B cell (primary cell): ENCODE results near the gene KCNJ16. TPM values are rescaled to one million over a fixed set of nuclear protein-coding genes. Genes with fewer than 3 reads are reported as not detected.

Source experiments
- ATAC-seq: fragments of 200-7000 bp; cut with Tn5 transposase; one replicate; pipeline ENCODE4 v1.10.0; 2021; ENCODE audit warnings: low read depth, mild to moderate bottlenecking, moderate number of reproducible peaks, moderate library complexity
- CTCF ChIA-PET: fragments of 350-600 bp; sonication (Branson Sonifier 250); formaldehyde crosslinking; loops from one replicate; lab custom pipeline; 2021; ENCODE audit warnings: antibody characterized with exemption, inconsistent platforms; lab: Charles Lee
- POLR2A ChIA-PET: fragments of 350-600 bp; sonication (Branson Sonifier 250); formaldehyde crosslinking; loops from one replicate; lab custom pipeline; 2021; ENCODE audit warnings: antibody characterized with exemption; lab: Charles Lee
- DNase-seq: peaks from one replicate; pipeline ENCODE4 v3.0.0; 2013
- H2AFZ ChIP-seq: 2 replicates; pipeline ENCODE4 v1.6.1; 2012; ENCODE audit warnings: mild to moderate bottlenecking, low read depth, low read length; ENCODE audit not compliant: insufficient read depth, poor library complexity, severe bottlenecking
- H3K27ac ChIP-seq, 2 donors: 1 replicate in 1 of 2; 2 replicates in 1 of 2; pipeline ENCODE4 v1.5.1; 2012 to 2013; ENCODE audit warnings: low read length in 2 of 2, mild to moderate bottlenecking in 2 of 2, moderate library complexity in 1 of 2
- H3K27me3 ChIP-seq, 4 experiments: fragments of 200-600 bp in 1 of 4; sonication (generic) in 1 of 4; replicated peaks in 1 of 4; 1 replicate in 2 of 4; 2 replicates in 2 of 4; pipeline versions ENCODE4 v1.6.1 to v1.7.0; 2013 to 2016; ENCODE audit warnings: low read length in 3 of 4, mild to moderate bottlenecking in 2 of 4, mixed read lengths in 1 of 4, moderate library complexity in 1 of 4; ENCODE audit not compliant: insufficient read depth in 4 of 4, control insufficient read depth in 3 of 4; ENCODE audit errors: control extremely low read depth in 1 of 4
- H3K36me3 ChIP-seq, 2 experiments: replicated peaks in 1 of 2; 1 replicate in 1 of 2; 2 replicates in 1 of 2; pipeline versions ENCODE4 v1.6.1 to v1.7.1; 2013; ENCODE audit warnings: low read length in 1 of 2; ENCODE audit not compliant: insufficient read depth in 2 of 2, control insufficient read depth in 1 of 2; ENCODE audit errors: control extremely low read depth in 1 of 2, extremely low read depth in 1 of 2
- H3K4me1 ChIP-seq, 2 donors: fragments of 200-600 bp in 1 of 2; sonication (generic) in 1 of 2; 1 replicate in 1 of 2; 2 replicates in 1 of 2; pipeline versions ENCODE4 v1.5.1 to v1.6.1; 2013 to 2017; ENCODE audit warnings: low read length in 2 of 2; ENCODE audit not compliant: control insufficient read depth in 2 of 2, insufficient read depth in 2 of 2
- H3K4me2 ChIP-seq: replicated peaks from 2 replicates; pipeline ENCODE3; 2012; ENCODE audit warnings: mild to moderate bottlenecking, low read depth, low read length; ENCODE audit not compliant: poor library complexity, severe bottlenecking
- H3K4me3 ChIP-seq, 5 experiments: fragments of 200-600 bp in 1 of 5; sonication (generic) in 1 of 5; 1 replicate in 3 of 5; 2 replicates in 2 of 5; pipeline versions ENCODE4 v1.5.1 to v1.7.0; 2011 to 2016; ENCODE audit warnings: low read length in 4 of 5, mild to moderate bottlenecking in 4 of 5, low read depth in 2 of 5, control low read depth in 1 of 5, moderate library complexity in 1 of 5; ENCODE audit not compliant: insufficient read depth in 1 of 5; ENCODE audit errors: control extremely low read depth in 1 of 5, extremely low read depth in 1 of 5
- H3K79me2 ChIP-seq: fragments of 200-600 bp; sonication (generic); one replicate; pipeline ENCODE4 v1.6.0; 2016; ENCODE audit warnings: low read length; ENCODE audit not compliant: control insufficient read depth, insufficient read depth
- H3K9ac ChIP-seq: fragments of 200-600 bp; sonication (generic); 2 replicates; pipeline ENCODE4 v1.6.1; 2017; ENCODE audit warnings: mild to moderate bottlenecking, low read length, moderate library complexity
- H3K9me3 ChIP-seq, 3 donors: one replicate each; pipeline versions ENCODE4 v1.6.1 to v1.7.1; 2013; ENCODE audit warnings: low read length in 2 of 3; ENCODE audit not compliant: control insufficient read depth in 2 of 3, insufficient read depth in 1 of 3; ENCODE audit errors: control extremely low read depth in 1 of 3
- H4K20me1 ChIP-seq: 2 replicates; pipeline ENCODE4 v1.6.0; 2012; ENCODE audit warnings: mild to moderate bottlenecking, low read length; ENCODE audit not compliant: insufficient read depth, control insufficient read depth, poor library complexity, severe bottlenecking
- H3K27ac Mint-ChIP-seq: one replicate; pipeline ENCODE4 v1.8.0; 2021; ENCODE audit warnings: mixed read lengths
- H3K27me3 Mint-ChIP-seq: one replicate; pipeline ENCODE4 v1.8.0; 2021; ENCODE audit warnings: mixed read lengths
- H3K4me1 Mint-ChIP-seq: one replicate; pipeline ENCODE4 v1.8.0; 2021; ENCODE audit warnings: mixed read lengths
- H3K4me3 Mint-ChIP-seq: one replicate; pipeline ENCODE4 v1.8.0; 2021; ENCODE audit warnings: mixed read lengths
- H3K9me3 Mint-ChIP-seq: one replicate; pipeline ENCODE4 v1.8.0; 2022; ENCODE audit warnings: mixed read lengths; ENCODE audit not compliant: insufficient read depth
- CTCF ChIP-seq: fragments of 200-600 bp; IDR thresholded peaks from one replicate; pipeline ENCODE4 v1.8.0; 2022; ENCODE audit warnings: antibody characterized with exemption, mild to moderate bottlenecking
- EZH2 ChIP-seq: IDR thresholded peaks from 2 replicates; pipeline ENCODE4 v1.6.1; 2012; ENCODE audit warnings: borderline replicate concordance, low read depth, mild to moderate bottlenecking, moderate library complexity, low read length; ENCODE audit not compliant: insufficient read depth, poor library complexity, severe bottlenecking
- WGBS: methylation state at CpG from one replicate; pipeline ENCODE4 v1.1.5; 2013; ENCODE audit warnings: missing lambda C conversion rate; ENCODE audit not compliant: insufficient coverage; 5-methylcytosine and 5-hydroxymethylcytosine counted together
- intact Hi-C: fragments of 100-400 bp; cut with micrococcal nuclease; formaldehyde crosslinking; loops from one replicate; pipeline ENCODE4 v1.10.0; 2022
- polyA plus RNA-seq: library from polyadenylated mRNA; depleted of rRNA; stranded (reverse); fragments of >200 nt; gene quantifications from 2 replicates; pipeline ENCODE4 v1.2.3, GENCODE V29; 2012
- total RNA-seq, 2 donors: library from RNA; stranded (reverse); fragments of 120-200 nt in 1 of 2; gene quantifications; 1 replicate in 1 of 2; 2 replicates in 1 of 2; pipeline versions ENCODE4 v1.2.3 to v1.2.4, GENCODE V29; 2013 to 2022

KCNJ16 gene
- total and polyA plus RNA-seq, 2 donors (not counting 1 experiment from before 2014, with no cell fraction given): not detected

- ATAC-seq: no peak
- DNase-seq: no peak
- H3K9me3 Mint-ChIP-seq: no peaks in the 10 kb centered on the region
- no peak overlapping the region for H3K9ac ChIP-seq
- no peaks in the 10 kb centered on the region for H3K36me3 ChIP-seq
- POLR2A ChIA-PET: no interaction called here
- 64% methylated on average over 5 of the region's 5 CpGs for WGBS
- no peaks in the 10 kb centered on the region for H3K9me3 ChIP-seq
- H3K4me2 ChIP-seq: no peak overlapping the region
- H4K20me1 ChIP-seq: no peaks in the 10 kb centered on the region
- H3K4me1 ChIP-seq: no peaks in the 10 kb centered on the region
- peaks cover 5% of the 10 kb centered on the region for H3K27me3 Mint-ChIP-seq
- no peak overlapping the region for H3K27ac ChIP-seq
- no peak for TF ChIP-seq CTCF
- no peak for TF ChIP-seq EZH2
- no peak overlapping the region for H3K4me3 ChIP-seq
- no peak overlapping the region for H3K27ac Mint-ChIP-seq
- H3K79me2 ChIP-seq: no peaks in the 10 kb centered on the region
- no peak overlapping the region for H3K4me3 Mint-ChIP-seq
- intact Hi-C loops: no loop called here
- H3K27me3 ChIP-seq: no peaks in the 10 kb centered on the region
- H2AFZ ChIP-seq: no peak overlapping the region
- no peaks in the 10 kb centered on the region for H3K4me1 Mint-ChIP-seq
- CTCF ChIA-PET: no interaction called here
Measured at GRCh38 chr17:70067134-70067533, 7.9 kb upstream of the KCNJ16 start.

- peaks cover 3% of the 10 kb centered on the region for H3K27me3 Mint-ChIP-seq
- H3K36me3 ChIP-seq: no peaks in the 10 kb centered on the region
- WGBS: no CpG with 5 or more reads among the region's 3 CpGs
- H3K79me2 ChIP-seq: no peaks in the 10 kb centered on the region
- no peak overlapping the region for H3K4me3 Mint-ChIP-seq
- intact Hi-C loops: no loop called here
- DNase-seq (no peak), ATAC-seq (no peak)
- H3K27me3 ChIP-seq: no peaks in the 10 kb centered on the region
- CTCF ChIA-PET: interaction anchor here (0.6 kb wide), 1 partner anchor 16 kb away, joined by 3 read pairs; no protein-coding TSS in a partner anchor
- H3K9me3 ChIP-seq: no peaks in the 10 kb centered on the region
- no peaks in the 10 kb centered on the region for H4K20me1 ChIP-seq
- no peak overlapping the region for H3K4me3 ChIP-seq
- POLR2A ChIA-PET: no interaction called here
- H3K4me2 ChIP-seq: no peak overlapping the region
- H3K27ac ChIP-seq: no peak overlapping the region
- no peak overlapping the region for H3K9ac ChIP-seq
- H3K27ac Mint-ChIP-seq: no peak overlapping the region
- no peak for TF ChIP-seq EZH2
- no peak for TF ChIP-seq CTCF
- H2AFZ ChIP-seq: no peak overlapping the region
- H3K4me1 ChIP-seq: no peaks in the 10 kb centered on the region
- H3K9me3 Mint-ChIP-seq: no peaks in the 10 kb centered on the region
- no peaks in the 10 kb centered on the region for H3K4me1 Mint-ChIP-seq
Measured at GRCh38 chr17:70070305-70071027, 4.6 kb upstream of the KCNJ16 start.
